IMR-90 (cell line): ENCODE measurements around the gene DNAJB7. TPM values are rescaled to one million over a fixed set of nuclear protein-coding genes. Genes with fewer than 3 reads are reported as not detected.

Source experiments
- ATAC-seq: fragments of 200-7000 bp; cut with Tn5 transposase; 2 replicates; pipeline ENCODE4 v1.9.1; 2020; ENCODE audit warnings: low read depth, mild to moderate bottlenecking, moderate library complexity
- BruUV-seq: library from RNA; stranded (reverse); fragments of 400-500 nt; replicated peaks from 2 replicates; lab custom pipeline; 2021; lab: Mats Ljungman, UMichigan
- CTCF ChIA-PET: fragments of 300-600 bp; formaldehyde crosslinking; extraction: SDS; loops from one replicate; lab custom pipeline; 2021; ENCODE audit warnings: antibody characterized with exemption; lab: Yijun Ruan, JAX
- POLR2A ChIA-PET: fragments of 300-600 bp; sonication (Branson Sonifier 250); formaldehyde crosslinking; loops from one replicate; lab custom pipeline; 2022; ENCODE audit warnings: antibody characterized with exemption; ENCODE audit not compliant: unreplicated experiment; lab: Charles Lee
- DNase-seq: peaks from one replicate; pipeline ENCODE4 v3.0.0; 2013
- H2AFZ ChIP-seq: replicated peaks from 2 replicates; pipeline ENCODE3; 2013; ENCODE audit warnings: low read length, mild to moderate bottlenecking; ENCODE audit not compliant: poor library complexity
- H2AK5ac ChIP-seq: 2 replicates; pipeline ENCODE4 v1.6.1; 2013; ENCODE audit warnings: low read depth, low read length, inconsistent platforms
- H2AK9ac ChIP-seq: replicated peaks from 2 replicates; pipeline ENCODE3; 2013; ENCODE audit warnings: mild to moderate bottlenecking, low read depth, low read length, moderate library complexity; ENCODE audit not compliant: poor library complexity
- H2BK120ac ChIP-seq: 2 replicates; pipeline ENCODE4 v1.6.1; 2013; ENCODE audit warnings: low read depth, low read length, inconsistent platforms
- H2BK15ac ChIP-seq: 3 replicates; pipeline ENCODE4 v1.6.1; 2013; ENCODE audit warnings: low read depth, low read length, inconsistent platforms
- H2BK20ac ChIP-seq: 2 replicates; pipeline ENCODE4 v1.6.1; 2013; ENCODE audit warnings: low read depth, mild to moderate bottlenecking, inconsistent platforms, low read length, moderate library complexity
- H2BK5ac ChIP-seq: 2 replicates; pipeline ENCODE4 v1.6.1; 2013; ENCODE audit warnings: mild to moderate bottlenecking, low read depth, low read length, inconsistent platforms; ENCODE audit not compliant: poor library complexity, severe bottlenecking
- H3K14ac ChIP-seq: replicated peaks from 2 replicates; pipeline ENCODE4 v1.6.1; 2013; ENCODE audit warnings: low read depth, low read length, inconsistent platforms
- H3K18ac ChIP-seq: 2 replicates; pipeline ENCODE4 v1.6.1; 2013; ENCODE audit warnings: low read depth, low read length, control low read depth
- H3K23ac ChIP-seq: 2 replicates; pipeline ENCODE4 v1.6.1; 2013; ENCODE audit warnings: low read depth, low read length, inconsistent platforms
- H3K27ac ChIP-seq: 2 replicates; pipeline ENCODE4 v1.5.1; 2013; ENCODE audit warnings: mild to moderate bottlenecking, control low read depth, low read length; ENCODE audit not compliant: insufficient read depth
- H3K27me3 ChIP-seq: 2 replicates; pipeline ENCODE4 v1.6.1; 2013; ENCODE audit warnings: low read length; ENCODE audit not compliant: control insufficient read depth, insufficient read depth
- H3K36me3 ChIP-seq: 2 replicates; pipeline ENCODE4 v1.6.1; 2013; ENCODE audit warnings: low read length, mixed read lengths; ENCODE audit not compliant: control insufficient read depth, insufficient read depth
- H3K4ac ChIP-seq: 2 replicates; pipeline ENCODE4 v1.6.1; 2013; ENCODE audit warnings: low read depth, low read length, inconsistent platforms
- H3K4me1 ChIP-seq: 2 replicates; pipeline ENCODE4 v1.6.1; 2013; ENCODE audit warnings: low read length, mixed read lengths; ENCODE audit not compliant: control insufficient read depth, insufficient read depth
- H3K4me2 ChIP-seq: 2 replicates; pipeline ENCODE4 v1.6.1; 2013; ENCODE audit warnings: low read depth, mild to moderate bottlenecking, control low read depth, low read length, moderate library complexity
- H3K4me3 ChIP-seq: 2 replicates; pipeline ENCODE4 v1.5.1; 2013; ENCODE audit warnings: low read depth, mild to moderate bottlenecking, control low read depth, low read length, moderate library complexity; ENCODE audit not compliant: insufficient read depth
- H3K56ac ChIP-seq: 2 replicates; pipeline ENCODE4 v1.6.1; 2013; ENCODE audit warnings: low read length, inconsistent platforms; ENCODE audit not compliant: insufficient read depth; ENCODE audit errors: extremely low read depth
- H3K79me1 ChIP-seq, 2 experiments: 2 replicates each; pipeline ENCODE4 v1.6.1; 2013; ENCODE audit warnings: low read length in 2 of 2, inconsistent platforms in 1 of 2, low read depth in 1 of 2
- H3K9ac ChIP-seq: 2 replicates; pipeline ENCODE4 v1.6.1; 2013; ENCODE audit warnings: low read depth, low read length, control low read depth
- H3K9me1 ChIP-seq: 2 replicates; pipeline ENCODE4 v1.6.1; 2013; ENCODE audit warnings: low read length, inconsistent platforms; ENCODE audit not compliant: insufficient read depth
- H3K9me3 ChIP-seq: 2 replicates; pipeline ENCODE4 v1.6.1; 2013; ENCODE audit warnings: low read length; ENCODE audit not compliant: control insufficient read depth, insufficient read depth
- H4K20me1 ChIP-seq: 2 replicates; pipeline ENCODE4 v1.6.1; 2013; ENCODE audit warnings: low read length, inconsistent platforms; ENCODE audit not compliant: insufficient read depth
- H4K5ac ChIP-seq: 2 replicates; pipeline ENCODE4 v1.6.1; 2013; ENCODE audit warnings: mild to moderate bottlenecking, low read depth, low read length, control low read depth
- H4K8ac ChIP-seq, 2 experiments: 2 replicates each; pipeline ENCODE4 v1.6.1; 2013; ENCODE audit warnings: low read depth in 2 of 2, low read length in 2 of 2, control low read depth in 1 of 2, inconsistent platforms in 1 of 2
- H4K91ac ChIP-seq: 2 replicates; pipeline ENCODE4 v1.6.1; 2013; ENCODE audit warnings: low read depth, low read length, inconsistent platforms; ENCODE audit not compliant: insufficient read depth
- BHLHE40 ChIP-seq: fragments of 150-350 bp; IDR thresholded peaks from 2 replicates; pipeline ENCODE4 v1.6.1; 2016; ENCODE audit warnings: mild to moderate bottlenecking, low read depth, low read length
- CEBPB ChIP-seq: IDR thresholded peaks from 2 replicates; pipeline ENCODE4 v1.6.1; 2012; ENCODE audit warnings: low read depth, low read length, improper control_type of control experiment
- MAFK ChIP-seq: IDR thresholded peaks from 2 replicates; pipeline ENCODE4 v1.6.1; 2012; ENCODE audit warnings: low read depth, low read length, improper control_type of control experiment
- RCOR1 ChIP-seq: IDR thresholded peaks from 2 replicates; pipeline ENCODE4 v1.6.1; 2012; ENCODE audit warnings: mild to moderate bottlenecking, low read length, improper control_type of control experiment; ENCODE audit not compliant: insufficient replicate concordance
- WGBS, 2 experiments: methylation state at CpG; one replicate each; pipeline versions ENCODE4 v1.1.5 to v1.1.7; 2013; ENCODE audit warnings: missing lambda C conversion rate in 2 of 2; ENCODE audit not compliant: insufficient read length in 1 of 2; ENCODE audit errors: extremely low coverage in 2 of 2; 5-methylcytosine and 5-hydroxymethylcytosine counted together
- dilution Hi-C: fragments of 300-500 bp; cut with HindIII; formaldehyde crosslinking; loops from one replicate; pipeline ENCODE4 v1.14.3; 2018; ENCODE audit warnings: low sequenced_read_pairs; ENCODE audit not compliant: unreplicated experiment
- in situ Hi-C: fragments of 300-500 bp; cut with MboI; formaldehyde crosslinking; loops from 3 replicates; pipeline ENCODE4 v1.14.3; 2019; ENCODE audit warnings: low sequenced_read_pairs, inconsistent platforms, mixed read lengths
- intact Hi-C: fragments of 100-400 bp; cut with micrococcal nuclease; formaldehyde crosslinking; loops from 2 replicates; pipeline ENCODE4 v1.10.0; 2022
- polyA plus RNA-seq, 3 experiments: library from polyadenylated mRNA; depleted of rRNA; stranded (reverse); fragments of >200 nt; gene quantifications; 2 replicates each; pipeline ENCODE4 v1.2.3, GENCODE V29; 2012; ENCODE audit warnings: low replicate concordance in 1 of 3
- total RNA-seq: library from RNA; depleted of rRNA; stranded (reverse); fragments of >200 nt; gene quantifications from 2 replicates; pipeline ENCODE4 v1.2.3, GENCODE V29; 2012
- TF ChIP-seq, protein P1 (sequence below): fragments of 150-350 bp; IDR thresholded peaks from 2 replicates; pipeline ENCODE4 v1.6.1; 2016; ENCODE audit warnings: low read depth, mild to moderate bottlenecking, low read length, moderate library complexity, borderline replicate concordance
- TF ChIP-seq, protein P2 (sequence below): fragments of 150-350 bp; IDR thresholded peaks from 2 replicates; pipeline ENCODE4 v1.6.1; 2017; ENCODE audit warnings: mild to moderate bottlenecking, antibody characterized with exemption, low read length, low read depth

The DNAJB7 gene
- total and polyA plus RNA-seq, 2 of the 4 experiments (the other 2 are of a cell fraction) = not detected

GRCh38 chr22:40867109-40867508 is 5.2 kb upstream of the DNAJB7 start:
- Histone ChIP-seq H2BK5ac (no peak overlapping the region), H4K20me1 (peaks cover 3% of the 10 kb centered on the region; the same call in 1 of the 2 replicates), H2BK20ac (no peak overlapping the region), H4K91ac (no peak overlapping the region), H3K9me3 (no peaks in the 10 kb centered on the region), H2AFZ (no peak overlapping the region), H3K23ac (no peak overlapping the region), H3K56ac (no peak overlapping the region), H4K5ac (no peak overlapping the region), H3K36me3 (peaks cover 5% of the 10 kb centered on the region), H3K4me2 (no peak overlapping the region), H3K79me1 (peaks cover 22 to 43% of the 10 kb centered on the region in 2 experiments), H3K4me1 (no peaks in the 10 kb centered on the region), H4K8ac (no peak overlapping the region), H2BK120ac (no peak overlapping the region), H3K9ac (no peak overlapping the region), H3K14ac (no peak overlapping the region), H2BK15ac (no peak overlapping the region), H3K27ac (no peak overlapping the region), H3K4ac (no peak overlapping the region), H2AK9ac (no peak overlapping the region), H2AK5ac (no peak overlapping the region), H3K27me3 (no peaks in the 10 kb centered on the region), H3K9me1 (peaks cover 1% of the 10 kb centered on the region; the same call in 1 of the 2 replicates), H3K18ac (no peak overlapping the region), H3K4me3 (no peak overlapping the region)
- no CpG with 5 or more reads among the region's 2 CpGs for WGBS, 2 experiments
- in situ Hi-C loops = no loop called here
- dilution Hi-C loops = no loop called here
- no TSS peak for BruUV-seq
- intact Hi-C loops = no loop called here
- CTCF ChIA-PET = interaction anchor here (0.6 kb wide), 1 partner anchor 949 kb away, joined by 5 read pairs; no protein-coding TSS in a partner anchor
- no peak for ATAC-seq
- DNase-seq = no peak
- POLR2A ChIA-PET = interaction anchor here (0.6 kb wide), 2 partner anchors 85 to 781 kb away, joined by 3 to 6 read pairs; no protein-coding TSS in a partner anchor
- TF ChIP-seq, protein P1, sequence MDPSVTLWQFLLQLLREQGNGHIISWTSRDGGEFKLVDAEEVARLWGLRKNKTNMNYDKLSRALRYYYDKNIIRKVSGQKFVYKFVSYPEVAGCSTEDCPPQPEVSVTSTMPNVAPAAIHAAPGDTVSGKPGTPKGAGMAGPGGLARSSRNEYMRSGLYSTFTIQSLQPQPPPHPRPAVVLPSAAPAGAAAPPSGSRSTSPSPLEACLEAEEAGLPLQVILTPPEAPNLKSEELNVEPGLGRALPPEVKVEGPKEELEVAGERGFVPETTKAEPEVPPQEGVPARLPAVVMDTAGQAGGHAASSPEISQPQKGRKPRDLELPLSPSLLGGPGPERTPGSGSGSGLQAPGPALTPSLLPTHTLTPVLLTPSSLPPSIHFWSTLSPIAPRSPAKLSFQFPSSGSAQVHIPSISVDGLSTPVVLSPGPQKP = no peak
- TF ChIP-seq CEBPB (no peak), MAFK (no peak), BHLHE40 (no peak), RCOR1 (no peak)
- TF ChIP-seq, protein P2, sequence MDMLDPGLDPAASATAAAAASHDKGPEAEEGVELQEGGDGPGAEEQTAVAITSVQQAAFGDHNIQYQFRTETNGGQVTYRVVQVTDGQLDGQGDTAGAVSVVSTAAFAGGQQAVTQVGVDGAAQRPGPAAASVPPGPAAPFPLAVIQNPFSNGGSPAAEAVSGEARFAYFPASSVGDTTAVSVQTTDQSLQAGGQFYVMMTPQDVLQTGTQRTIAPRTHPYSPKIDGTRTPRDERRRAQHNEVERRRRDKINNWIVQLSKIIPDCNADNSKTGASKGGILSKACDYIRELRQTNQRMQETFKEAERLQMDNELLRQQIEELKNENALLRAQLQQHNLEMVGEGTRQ = no peak
